Measurements from ENCODE around the gene LRRN3.

The LRRN3 gene

DNA sequence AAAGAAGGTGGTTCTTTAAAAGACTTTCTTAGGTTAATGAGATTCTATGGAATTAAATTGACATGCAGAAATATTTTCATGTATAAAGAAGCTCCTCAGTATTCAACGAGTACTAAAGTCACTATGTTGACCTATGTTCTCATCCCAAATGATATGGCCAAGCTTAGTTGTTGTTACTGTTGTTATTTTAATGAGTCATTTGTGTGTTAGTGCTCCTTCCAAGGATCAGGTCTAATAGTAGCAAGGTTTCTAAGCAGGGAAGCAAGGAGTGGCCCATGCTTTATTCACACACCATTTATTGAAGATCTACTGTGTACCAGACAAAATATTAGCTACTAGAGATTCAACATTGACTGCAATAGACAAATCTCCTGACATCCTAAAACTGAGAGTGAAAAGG, 41.9 kb downstream of the LRRN3 start:
- no peak overlapping the region for H3K4me3 ChIP-seq (ENCODE audit: low read depth, low read length)
- TF ChIP-seq CTCF (IDR thresholded peaks at IDR 0.05; ENCODE audit: low read depth, low read length) = no peak
- H3K36me3 ChIP-seq = no peaks in the 10 kb centered on the region
- H3K9me3 ChIP-seq = no peaks in the 10 kb centered on the region
- DNase-seq = no peak
- no peaks in the 10 kb centered on the region for H3K27me3 ChIP-seq
- peaks cover 8% of the 10 kb centered on the region for H3K4me1 ChIP-seq

- Histone ChIP-seq H3K36me3 (no peaks in the 10 kb centered on the region), H3K4me1 (peaks cover 18% of the 10 kb centered on the region), H3K9me3 (no peaks in the 10 kb centered on the region), H3K27me3 (no peaks in the 10 kb centered on the region), H3K4me3 (ENCODE audit: low read depth, low read length) (no peak overlapping the region)
- TF ChIP-seq CTCF (IDR thresholded peaks at IDR 0.05; ENCODE audit: low read depth, low read length) = no peak
- DNase-seq = peak; percentile 16
Observed at GRCh38 chr7:111137296-111138192, 46.6 kb downstream of the LRRN3 start.

- no peaks in the 10 kb centered on the region for H3K9me3 ChIP-seq
- H3K36me3 ChIP-seq = no peaks in the 10 kb centered on the region
- peaks cover 15% of the 10 kb centered on the region for H3K4me1 ChIP-seq
- DNase-seq = peak; percentile 15
- no peaks in the 10 kb centered on the region for H3K27me3 ChIP-seq
- no peak for TF ChIP-seq CTCF (IDR thresholded peaks at IDR 0.05; ENCODE audit: low read depth, low read length)
- H3K4me3 ChIP-seq (ENCODE audit: low read depth, low read length) = no peak overlapping the region
Observed at GRCh38 chr7:111138193-111138569, 47.3 kb downstream of the LRRN3 start.

DNA sequence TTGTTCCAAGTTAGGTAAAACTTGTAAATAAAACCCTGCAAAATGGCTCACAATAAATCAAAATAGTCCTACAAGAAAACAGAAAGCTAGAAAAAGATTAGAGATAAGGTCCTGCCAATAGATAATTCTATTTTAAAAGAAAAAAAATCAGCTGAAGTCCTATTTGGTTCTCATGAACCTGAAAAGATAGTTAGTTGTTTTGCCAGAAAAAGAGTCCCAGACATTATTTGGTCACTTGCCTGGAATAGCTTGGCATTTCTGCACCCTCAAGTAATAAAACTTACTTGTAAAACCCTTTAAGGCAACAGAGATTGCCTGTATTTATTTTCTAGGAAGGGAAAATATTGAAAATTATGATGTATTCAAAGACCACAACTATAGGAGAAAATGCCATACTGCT, 47.7 kb downstream of the LRRN3 start:
- H3K9me3 ChIP-seq = no peaks in the 10 kb centered on the region
- H3K36me3 ChIP-seq = no peaks in the 10 kb centered on the region
- no peak for DNase-seq
- no peaks in the 10 kb centered on the region for H3K27me3 ChIP-seq
- TF ChIP-seq CTCF (IDR thresholded peaks at IDR 0.05; ENCODE audit: low read depth, low read length) = no peak
- peaks cover 14% of the 10 kb centered on the region for H3K4me1 ChIP-seq
- no peak overlapping the region for H3K4me3 ChIP-seq (ENCODE audit: low read depth, low read length)

DNA sequence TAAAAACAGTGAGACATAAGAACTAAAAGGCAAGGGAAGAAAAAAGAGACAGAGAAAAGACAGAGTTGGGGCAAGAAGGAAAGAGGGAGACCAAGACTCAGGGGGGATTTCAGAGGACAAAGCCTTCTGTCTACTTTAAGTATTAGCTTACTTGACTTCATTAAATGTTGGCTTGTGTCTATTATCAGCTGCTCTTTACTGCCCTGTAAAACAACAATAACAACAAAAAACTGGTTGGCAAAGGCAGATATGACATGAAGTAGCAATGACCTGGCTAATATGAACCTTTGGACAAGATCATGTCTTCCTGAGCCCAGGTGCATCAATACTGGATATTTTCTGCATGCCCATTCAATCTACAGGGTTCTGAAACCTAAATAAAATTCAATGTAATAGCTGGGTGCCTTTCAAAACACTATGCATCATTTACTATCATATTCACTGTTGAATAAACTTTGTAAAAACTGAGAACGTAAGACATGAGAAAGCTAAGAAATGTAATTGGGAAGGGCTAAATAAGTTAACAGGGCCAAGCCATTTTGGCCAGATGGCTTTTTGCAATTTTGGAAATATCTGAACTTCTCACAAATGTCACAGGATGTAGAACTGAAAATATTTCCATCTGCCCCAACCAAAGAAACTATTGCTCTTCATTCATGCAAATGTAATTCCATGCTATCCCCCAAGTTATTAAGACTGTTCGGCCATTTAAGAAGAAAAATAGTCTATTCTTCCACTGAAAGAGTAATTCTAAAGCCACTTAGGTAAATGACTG, 49.4 kb downstream of the LRRN3 start:
- H3K36me3 ChIP-seq = no peaks in the 10 kb centered on the region
- no peaks in the 10 kb centered on the region for H3K9me3 ChIP-seq
- peaks cover 14% of the 10 kb centered on the region for H3K4me1 ChIP-seq
- DNase-seq = no peak
- no peak overlapping the region for H3K4me3 ChIP-seq (ENCODE audit: low read depth, low read length)
- no peaks in the 10 kb centered on the region for H3K27me3 ChIP-seq
- TF ChIP-seq CTCF (IDR thresholded peaks at IDR 0.05; ENCODE audit: low read depth, low read length) = no peak

- H3K4me3 ChIP-seq (ENCODE audit: low read depth, low read length) = no peak overlapping the region
- DNase-seq = no peak
- no peaks in the 10 kb centered on the region for H3K27me3 ChIP-seq
- no peaks in the 10 kb centered on the region for H3K36me3 ChIP-seq
- TF ChIP-seq CTCF (IDR thresholded peaks at IDR 0.05; ENCODE audit: low read depth, low read length) = no peak
- peaks cover 10% of the 10 kb centered on the region for H3K4me1 ChIP-seq
- no peaks in the 10 kb centered on the region for H3K9me3 ChIP-seq
Observed at GRCh38 chr7:111145472-111145871, 54.5 kb downstream of the LRRN3 start.
